Lower leg skin (tissue), 3 donors: ENCODE results near the gene CEP170.

Experiments
- POLR2A ChIP-seq, 2 donors: fragments of 450-650 bp; IDR thresholded peaks; one replicate each; pipeline ENCODE4 v1.6.1; 2016 to 2017; ENCODE audit warnings: antibody characterized with exemption in 2 of 2, mild to moderate bottlenecking in 1 of 2, moderate library complexity in 1 of 2
- TF ChIP-seq, protein P1 (sequence below), 3 donors: fragments of 450-650 bp; IDR thresholded peaks; one replicate each; pipeline ENCODE4 v1.5.1; 2016; ENCODE audit warnings: antibody characterized with exemption in 3 of 3, mild to moderate bottlenecking in 3 of 3, moderate library complexity in 2 of 3

DNA sequence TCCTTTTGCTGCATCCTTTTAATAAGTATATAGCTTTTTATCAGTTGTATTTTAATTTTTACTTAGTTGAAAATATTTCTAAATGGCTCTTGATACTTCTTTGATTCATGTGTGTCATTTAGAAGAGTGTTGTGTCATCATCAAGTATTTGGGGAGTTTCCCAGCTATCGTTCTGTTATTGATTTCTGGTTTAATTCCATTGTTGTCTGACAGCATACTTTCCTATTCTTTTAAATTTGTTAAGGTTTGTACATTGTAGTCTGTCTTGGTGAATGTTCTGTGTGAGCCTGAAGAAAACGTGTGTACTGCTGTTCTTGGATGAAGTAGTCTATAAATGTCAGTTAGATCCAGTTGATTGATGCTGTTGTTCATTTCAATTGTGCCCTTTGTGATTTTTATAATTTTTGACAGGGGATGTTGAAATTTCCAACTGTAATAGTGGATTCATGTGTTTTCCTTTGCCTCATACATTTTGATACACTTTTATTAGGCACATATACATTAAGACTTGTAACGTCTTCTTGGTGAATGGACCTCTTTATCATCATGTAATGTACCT lies 25.6 kb upstream of the CEP170 start:
- TF ChIP-seq POLR2A (IDR thresholded peaks at IDR 0.05) = no peak
- TF ChIP-seq, protein P1, sequence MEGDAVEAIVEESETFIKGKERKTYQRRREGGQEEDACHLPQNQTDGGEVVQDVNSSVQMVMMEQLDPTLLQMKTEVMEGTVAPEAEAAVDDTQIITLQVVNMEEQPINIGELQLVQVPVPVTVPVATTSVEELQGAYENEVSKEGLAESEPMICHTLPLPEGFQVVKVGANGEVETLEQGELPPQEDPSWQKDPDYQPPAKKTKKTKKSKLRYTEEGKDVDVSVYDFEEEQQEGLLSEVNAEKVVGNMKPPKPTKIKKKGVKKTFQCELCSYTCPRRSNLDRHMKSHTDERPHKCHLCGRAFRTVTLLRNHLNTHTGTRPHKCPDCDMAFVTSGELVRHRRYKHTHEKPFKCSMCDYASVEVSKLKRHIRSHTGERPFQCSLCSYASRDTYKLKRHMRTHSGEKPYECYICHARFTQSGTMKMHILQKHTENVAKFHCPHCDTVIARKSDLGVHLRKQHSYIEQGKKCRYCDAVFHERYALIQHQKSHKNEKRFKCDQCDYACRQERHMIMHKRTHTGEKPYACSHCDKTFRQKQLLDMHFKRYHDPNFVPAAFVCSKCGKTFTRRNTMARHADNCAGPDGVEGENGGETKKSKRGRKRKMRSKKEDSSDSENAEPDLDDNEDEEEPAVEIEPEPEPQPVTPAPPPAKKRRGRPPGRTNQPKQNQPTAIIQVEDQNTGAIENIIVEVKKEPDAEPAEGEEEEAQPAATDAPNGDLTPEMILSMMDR (IDR thresholded peaks at IDR 0.05) = no peak
